ENCODE measurements around the gene ADAMTSL3.

DNA sequence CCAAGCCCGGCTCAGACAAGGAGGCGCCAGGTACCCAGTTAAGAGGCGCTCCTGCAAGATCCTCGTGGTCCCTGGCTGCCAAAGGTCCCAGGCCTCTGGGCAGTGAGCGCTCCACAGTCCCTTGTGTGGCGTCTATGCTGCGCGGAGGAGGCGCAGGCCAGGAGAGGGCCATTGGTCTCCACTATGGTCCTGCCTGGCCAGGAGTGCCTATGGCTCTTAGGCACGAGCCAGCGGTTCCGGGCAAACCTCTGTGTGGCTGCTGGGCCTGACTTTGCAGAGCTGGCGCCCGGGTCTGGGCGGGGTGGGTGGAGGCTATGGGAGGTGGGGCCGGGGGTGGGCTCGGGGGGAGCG lies 660 bp upstream of the ADAMTSL3 start:
- TF ChIP-seq, protein P1, sequence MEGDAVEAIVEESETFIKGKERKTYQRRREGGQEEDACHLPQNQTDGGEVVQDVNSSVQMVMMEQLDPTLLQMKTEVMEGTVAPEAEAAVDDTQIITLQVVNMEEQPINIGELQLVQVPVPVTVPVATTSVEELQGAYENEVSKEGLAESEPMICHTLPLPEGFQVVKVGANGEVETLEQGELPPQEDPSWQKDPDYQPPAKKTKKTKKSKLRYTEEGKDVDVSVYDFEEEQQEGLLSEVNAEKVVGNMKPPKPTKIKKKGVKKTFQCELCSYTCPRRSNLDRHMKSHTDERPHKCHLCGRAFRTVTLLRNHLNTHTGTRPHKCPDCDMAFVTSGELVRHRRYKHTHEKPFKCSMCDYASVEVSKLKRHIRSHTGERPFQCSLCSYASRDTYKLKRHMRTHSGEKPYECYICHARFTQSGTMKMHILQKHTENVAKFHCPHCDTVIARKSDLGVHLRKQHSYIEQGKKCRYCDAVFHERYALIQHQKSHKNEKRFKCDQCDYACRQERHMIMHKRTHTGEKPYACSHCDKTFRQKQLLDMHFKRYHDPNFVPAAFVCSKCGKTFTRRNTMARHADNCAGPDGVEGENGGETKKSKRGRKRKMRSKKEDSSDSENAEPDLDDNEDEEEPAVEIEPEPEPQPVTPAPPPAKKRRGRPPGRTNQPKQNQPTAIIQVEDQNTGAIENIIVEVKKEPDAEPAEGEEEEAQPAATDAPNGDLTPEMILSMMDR (IDR thresholded peaks at IDR 0.05) = no peak
- TF ChIP-seq POLR2A (IDR thresholded peaks at IDR 0.05) = no peak
- TF ChIP-seq POLR2AphosphoS5 (IDR thresholded peaks at IDR 0.05) = no peak
- no peak for TF ChIP-seq EP300 (IDR thresholded peaks at IDR 0.05)

Measured in suprapubic skin (tissue), 4 donors.